Mononuclear cell (primary cell): ENCODE results near the gene CFAP97D2. TPM values are rescaled to one million over a fixed set of nuclear protein-coding genes. Genes with fewer than 3 reads are reported as not detected.
"Not testable (repeated sequence)": the region's sequence is repeated elsewhere in the genome, so short reads cannot be mapped to it uniquely, and the experiment has no call there.

Experiments used
- H3K27me3 ChIP-seq: 2 replicates; pipeline ENCODE4 v1.6.0; 2011; ENCODE audit warnings: low read length, control low read depth; ENCODE audit not compliant: insufficient read depth
- H3K4me1 ChIP-seq: 2 replicates; pipeline ENCODE4 v1.5.1; 2011; ENCODE audit warnings: mild to moderate bottlenecking, low read length, control low read depth; ENCODE audit not compliant: insufficient read depth
- H3K4me3 ChIP-seq: 2 replicates; pipeline ENCODE4 v1.5.1; 2011; ENCODE audit warnings: mild to moderate bottlenecking, low read length, moderate library complexity
- H3K9me3 ChIP-seq: 2 replicates; pipeline ENCODE4 v1.5.1; 2011; ENCODE audit warnings: low read depth, mild to moderate bottlenecking, control low read depth, low read length
- total RNA-seq: library from RNA; depleted of rRNA; stranded (reverse); fragments of >200 nt; gene quantifications from one replicate; pipeline ENCODE4 v1.2.3, GENCODE V29; 2012

The CFAP97D2 gene
- total RNA-seq, 1 donor = 0.94 TPM

GRCh38 chr13:114149774-114150740 is 29.0 kb upstream of the CFAP97D2 start:
- Histone ChIP-seq H3K9me3 (no peaks in the 10 kb centered on the region), H3K4me1 (peaks cover 93% of the 10 kb centered on the region), H3K27me3 (no peaks in the 10 kb centered on the region), H3K4me3 (no peak overlapping the region)

DNA sequence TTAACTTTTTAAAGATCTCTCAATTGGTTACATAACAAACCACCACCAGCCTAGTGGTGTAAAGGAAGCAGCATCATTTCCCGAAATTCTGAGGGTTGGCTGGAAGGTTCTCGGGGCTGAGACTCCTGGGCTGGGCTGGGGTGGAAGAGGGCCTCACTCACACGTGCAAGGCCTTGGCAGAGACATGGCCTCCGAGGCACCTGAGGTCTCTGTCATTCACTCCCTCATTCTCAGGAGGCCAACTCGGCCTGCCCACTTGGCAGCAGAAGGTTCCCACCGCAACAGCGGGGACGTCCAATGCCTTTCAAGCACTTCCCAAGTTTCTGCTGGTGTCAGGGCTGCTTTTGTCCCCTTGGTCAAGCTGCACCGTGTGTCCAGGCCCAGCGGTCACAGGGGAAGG is 28.0 kb upstream of the CFAP97D2 start:
- peaks cover 83% of the 10 kb centered on the region for H3K4me1 ChIP-seq
- H3K4me3 ChIP-seq = no peak overlapping the region
- no peaks in the 10 kb centered on the region for H3K9me3 ChIP-seq
- H3K27me3 ChIP-seq = no peaks in the 10 kb centered on the region

DNA sequence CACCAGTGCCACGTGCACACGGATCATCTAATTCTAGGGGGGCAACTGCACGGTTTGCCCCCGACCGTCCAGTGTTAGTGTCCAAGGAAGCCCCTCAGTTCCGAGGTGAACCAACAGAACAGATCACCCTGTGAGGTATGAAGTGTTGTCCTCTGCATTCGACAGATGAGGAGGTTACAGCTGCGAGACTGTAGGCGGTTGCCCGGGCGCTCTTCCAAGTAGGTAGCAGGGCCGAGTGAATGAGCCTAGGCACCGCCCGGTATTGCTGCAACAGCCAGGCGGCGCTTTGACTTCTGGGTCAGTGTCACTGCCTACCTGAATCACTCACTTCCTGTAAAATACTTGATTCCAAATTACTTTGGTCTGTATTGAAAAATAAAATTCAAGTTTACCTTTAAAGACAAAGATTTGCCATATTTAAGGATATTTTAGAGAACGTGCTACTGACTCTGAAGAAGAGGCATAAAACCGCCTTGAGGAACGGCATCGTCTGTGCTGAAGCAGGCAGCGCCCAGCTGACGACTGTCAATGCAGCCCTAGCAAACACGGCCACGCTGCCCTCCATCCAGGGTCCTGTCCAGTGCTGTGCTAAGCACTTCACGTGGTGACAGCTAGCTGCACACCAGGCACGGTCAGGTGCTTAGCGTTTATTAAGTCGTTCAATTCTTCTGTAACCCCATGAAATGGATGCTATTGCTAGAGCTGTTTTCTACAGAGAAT is 27.3 kb upstream of the CFAP97D2 start:
- H3K4me3 ChIP-seq = no peak overlapping the region
- no peaks in the 10 kb centered on the region for H3K27me3 ChIP-seq
- H3K4me1 ChIP-seq = peaks cover 81% of the 10 kb centered on the region
- no peaks in the 10 kb centered on the region for H3K9me3 ChIP-seq

GRCh38 chr13:114152285-114152645 is 26.8 kb upstream of the CFAP97D2 start:
- no peaks in the 10 kb centered on the region for H3K27me3 ChIP-seq
- no peaks in the 10 kb centered on the region for H3K9me3 ChIP-seq
- H3K4me3 ChIP-seq = no peak overlapping the region
- H3K4me1 ChIP-seq = peaks cover 79% of the 10 kb centered on the region

DNA sequence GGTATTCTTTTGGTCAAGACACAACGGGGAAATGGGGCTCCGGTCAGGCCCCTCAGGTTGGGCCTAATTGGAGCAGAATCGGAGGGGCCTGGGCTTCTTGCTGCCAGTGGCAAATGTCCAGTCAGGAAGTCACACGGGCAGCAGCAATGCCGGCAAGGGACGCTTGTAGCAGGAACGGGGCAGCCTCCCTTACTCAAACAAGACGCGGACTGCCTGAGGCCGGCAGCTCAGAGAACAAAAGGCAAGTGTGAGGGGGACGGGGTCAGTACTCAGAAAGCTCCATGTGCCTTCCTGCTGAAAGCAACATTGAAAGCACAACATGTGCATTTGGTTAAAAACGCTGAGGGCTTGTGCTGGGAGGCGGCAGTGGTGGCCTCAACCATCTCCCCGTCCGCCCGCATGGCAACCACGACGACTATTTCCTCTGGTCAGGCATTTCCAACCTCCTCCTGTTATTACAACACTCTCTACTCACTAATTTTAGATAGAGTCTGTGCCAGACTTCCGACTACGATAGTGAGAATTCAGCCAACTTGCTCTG is 26.2 kb upstream of the CFAP97D2 start:
- no peak overlapping the region for H3K4me3 ChIP-seq
- no peaks in the 10 kb centered on the region for H3K27me3 ChIP-seq
- peaks cover 81% of the 10 kb centered on the region for H3K4me1 ChIP-seq
- H3K9me3 ChIP-seq = no peaks in the 10 kb centered on the region

DNA sequence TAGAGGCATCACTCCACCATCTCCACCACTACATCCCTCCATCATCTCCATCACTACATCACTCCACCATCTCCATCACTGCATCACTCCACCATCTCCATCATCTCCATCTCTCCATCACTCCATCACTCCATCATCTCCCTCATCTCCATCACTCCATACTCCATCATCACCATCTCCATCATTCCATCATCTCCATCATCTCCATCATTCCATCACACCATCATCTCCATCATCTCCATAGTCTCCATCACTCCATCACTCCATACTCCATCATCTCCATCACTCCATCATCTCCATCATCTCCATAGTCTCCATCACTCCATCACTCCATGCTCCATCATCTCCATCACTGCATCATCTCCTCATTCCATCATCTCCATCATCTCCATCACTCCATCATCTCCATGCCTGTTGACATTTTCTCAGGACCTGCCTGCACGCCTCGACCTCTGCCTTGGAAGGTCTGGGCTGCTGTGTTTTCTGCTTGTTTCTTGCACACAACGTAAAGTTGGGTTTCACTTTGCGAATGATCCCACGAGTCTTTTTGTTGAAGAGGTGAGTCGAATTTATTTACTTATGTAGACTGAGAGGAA is 25.5 kb upstream of the CFAP97D2 start:
- peaks cover 81% of the 10 kb centered on the region for H3K4me1 ChIP-seq
- H3K27me3 ChIP-seq = no peaks in the 10 kb centered on the region
- no peaks in the 10 kb centered on the region for H3K9me3 ChIP-seq
- H3K4me3 ChIP-seq = no peak overlapping the region

- H3K27me3 ChIP-seq = no peaks in the 10 kb centered on the region
- no peaks in the 10 kb centered on the region for H3K9me3 ChIP-seq
These were observed 24.6 kb upstream of the CFAP97D2 start for GRCh38 chr13:114154476-114154875.

GRCh38 chr13:114155320-114155719 is 23.7 kb upstream of the CFAP97D2 start:
- peaks cover 65% of the 10 kb centered on the region for H3K4me1 ChIP-seq
- no peaks in the 10 kb centered on the region for H3K9me3 ChIP-seq
- no peak overlapping the region for H3K4me3 ChIP-seq
- no peaks in the 10 kb centered on the region for H3K27me3 ChIP-seq

More at GRCh38 chr13:114154476-114154875, 24.6 kb upstream of the CFAP97D2 start:
- H3K4me3 ChIP-seq = no peak overlapping the region
- H3K4me1 ChIP-seq = peaks cover 73% of the 10 kb centered on the region

DNA sequence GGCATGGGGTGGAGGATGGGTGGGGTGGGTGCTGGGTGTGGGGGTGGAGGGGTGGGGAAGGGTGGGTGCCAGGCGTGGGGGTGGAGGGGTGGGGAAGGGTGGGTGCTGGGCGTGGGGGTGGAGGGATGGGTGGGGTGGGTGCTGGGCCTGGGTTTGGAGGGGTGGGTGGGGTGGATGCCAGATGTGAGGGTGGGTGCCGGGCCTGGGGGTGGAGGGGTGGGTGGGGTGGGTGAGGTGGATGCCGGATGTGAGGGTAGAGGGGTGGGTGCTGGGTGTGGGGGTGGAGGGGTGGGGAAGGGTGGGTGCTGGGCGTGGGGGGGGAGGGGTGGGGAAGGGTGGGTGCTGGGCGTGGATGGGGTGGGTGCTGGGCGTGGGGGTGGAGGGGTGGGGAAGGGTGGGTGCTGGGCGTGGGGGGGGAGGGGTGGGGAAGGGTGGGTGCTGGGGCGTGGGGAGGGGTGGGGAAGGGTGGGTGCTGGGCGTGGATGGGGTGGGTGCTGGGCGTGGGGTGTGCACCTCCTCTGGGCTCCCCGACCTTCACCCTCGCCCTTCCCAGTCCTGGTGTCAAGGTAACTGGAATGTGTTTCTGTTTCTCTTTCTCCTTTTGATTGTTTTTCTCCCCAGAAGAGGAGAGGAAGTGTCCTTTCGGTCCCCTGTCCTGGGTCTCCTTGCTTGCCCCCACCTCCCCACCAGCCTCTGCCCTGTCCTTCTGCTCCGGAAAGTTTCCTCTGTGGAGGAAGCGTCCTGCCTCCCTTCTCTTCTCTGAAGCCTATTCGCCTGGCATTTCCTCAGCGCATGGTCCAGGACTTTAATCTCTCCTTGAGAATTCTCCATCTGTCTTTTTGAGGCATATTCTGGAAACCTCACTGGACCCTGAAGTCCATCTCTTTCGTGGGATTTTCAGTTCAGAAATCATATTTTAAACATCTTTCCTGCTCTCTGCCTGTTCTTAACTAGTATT is 22.9 kb upstream of the CFAP97D2 start:
- Histone ChIP-seq H3K9me3 (no peaks in the 10 kb centered on the region), H3K27me3 (no peaks in the 10 kb centered on the region), H3K4me3 (no peak overlapping the region), H3K4me1 (peaks cover 63% of the 10 kb centered on the region)

GRCh38 chr13:114157869-114158495 is 21.1 kb upstream of the CFAP97D2 start:
- Histone ChIP-seq H3K4me1 (peaks cover 62% of the 10 kb centered on the region), H3K4me3 (no peak overlapping the region), H3K27me3 (no peaks in the 10 kb centered on the region), H3K9me3 (no peaks in the 10 kb centered on the region)

DNA sequence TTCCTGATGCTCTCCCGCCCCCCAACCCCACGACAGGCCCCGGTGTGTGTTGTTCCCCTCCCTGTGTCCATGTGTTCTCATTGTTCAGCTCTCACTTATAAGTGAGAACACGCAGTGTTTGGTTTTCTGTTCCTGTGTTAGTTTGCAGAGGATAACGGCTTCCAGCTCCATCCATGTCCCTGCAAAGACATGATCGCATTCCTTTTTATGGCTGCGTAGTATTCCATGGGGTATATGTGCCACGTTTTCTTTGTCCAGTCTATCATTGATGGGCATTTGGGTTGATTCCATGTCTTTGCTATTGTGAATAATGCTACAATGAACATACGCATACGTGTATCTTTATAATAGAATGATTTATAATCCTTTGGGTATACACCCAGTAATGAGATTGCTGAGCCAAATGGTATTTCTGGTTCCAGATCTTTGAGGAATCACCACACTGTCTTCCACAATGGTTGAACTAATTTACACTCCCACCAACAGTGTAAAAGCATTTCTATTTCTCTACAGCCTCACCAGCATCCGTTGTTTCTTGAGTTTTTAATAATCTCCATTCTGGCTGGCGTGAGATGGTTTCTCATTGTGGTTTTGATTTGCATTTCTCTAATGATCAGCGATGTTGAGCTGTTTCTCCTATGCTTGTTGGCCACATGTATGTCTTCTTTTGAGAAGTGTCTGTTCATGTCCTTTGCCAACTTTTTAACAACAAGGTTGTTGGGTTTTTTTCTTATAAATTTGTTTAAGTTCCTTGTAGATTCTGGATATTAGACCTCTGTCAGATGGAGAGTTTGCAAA is 20.0 kb upstream of the CFAP97D2 start:
- not testable (repeated sequence) for H3K27me3 ChIP-seq, H3K9me3 ChIP-seq, H3K4me3 ChIP-seq
- H3K4me1 ChIP-seq = peaks cover 51% of the 10 kb centered on the region

DNA sequence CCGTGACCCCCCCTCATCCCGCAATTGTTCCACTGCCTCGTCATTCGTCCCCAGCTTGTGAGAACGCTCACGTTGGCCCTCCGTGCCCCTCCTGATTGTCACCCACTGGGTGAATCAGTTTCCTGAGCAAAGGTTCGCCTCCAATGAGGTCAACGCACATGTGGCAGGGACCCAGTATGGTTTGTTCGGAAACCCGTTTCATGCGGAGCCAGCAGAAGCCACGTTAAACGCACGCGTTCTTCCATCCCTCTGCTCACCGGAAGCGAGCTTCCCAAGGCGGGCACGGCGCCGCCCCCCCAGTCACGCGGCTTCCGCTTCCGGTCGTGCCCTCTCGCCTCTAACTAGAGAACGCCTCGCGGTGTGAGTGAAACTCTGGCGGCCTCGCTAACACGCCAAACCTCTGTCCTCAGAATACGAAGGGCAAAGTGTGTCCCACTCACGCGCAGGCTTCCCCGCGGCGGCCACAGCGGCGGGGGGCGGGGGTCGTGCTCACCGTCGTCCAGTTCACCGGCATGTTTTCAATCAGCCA is 18.0 kb upstream of the CFAP97D2 start:
- peaks cover 47% of the 10 kb centered on the region for H3K4me1 ChIP-seq
- H3K27me3 ChIP-seq = no peaks in the 10 kb centered on the region
- H3K9me3 ChIP-seq = no peaks in the 10 kb centered on the region
- H3K4me3 ChIP-seq = no peak overlapping the region
